MCF 10A (cell line): ENCODE results near the gene DACH1. TPM values are rescaled to one million over a fixed set of nuclear protein-coding genes. Genes with fewer than 3 reads are reported as not detected.

ENCODE experiments used
- BruUV-seq: library from RNA; stranded (reverse); fragments of 400-500 nt; replicated peaks from 2 replicates; lab custom pipeline; 2021; lab: Mats Ljungman, UMichigan
- CTCF ChIA-PET: fragments of 300-600 bp; sonication (Branson Sonifier 250); formaldehyde crosslinking; extraction: SDS; loops from one replicate; lab custom pipeline; 2021; ENCODE audit warnings: antibody characterized with exemption, inconsistent platforms; lab: Yijun Ruan, JAX
- POLR2A ChIA-PET: fragments of 300-600, 350-650 bp; sonication (Branson Sonifier 250); formaldehyde crosslinking; extraction: SDS; loops from one replicate; lab custom pipeline; 2020; ENCODE audit warnings: antibody characterized with exemption, inconsistent platforms; lab: Yijun Ruan, JAX
- DNase-seq: peaks from one replicate; pipeline ENCODE4 v3.0.0-alpha.2; 2018; ENCODE audit not compliant: unreplicated experiment
- H3K27ac Mint-ChIP-seq: one replicate; pipeline ENCODE4 v1.8.0; 2022; ENCODE audit warnings: mild to moderate bottlenecking, low read depth, mixed read lengths; ENCODE audit not compliant: unreplicated experiment
- H3K27me3 Mint-ChIP-seq: one replicate; pipeline ENCODE4 v1.8.0; 2022; ENCODE audit warnings: mixed read lengths; ENCODE audit not compliant: insufficient read depth, unreplicated experiment
- H3K36me3 Mint-ChIP-seq: one replicate; pipeline ENCODE4 v1.8.0; 2022; ENCODE audit warnings: mild to moderate bottlenecking, moderate library complexity, mixed read lengths; ENCODE audit not compliant: insufficient read depth, unreplicated experiment
- H3K4me1 Mint-ChIP-seq: one replicate; pipeline ENCODE4 v1.8.0; 2022; ENCODE audit warnings: mixed read lengths; ENCODE audit not compliant: insufficient read depth, unreplicated experiment
- H3K4me3 Mint-ChIP-seq: one replicate; pipeline ENCODE4 v1.8.0; 2022; ENCODE audit warnings: mild to moderate bottlenecking, moderate library complexity, mixed read lengths; ENCODE audit not compliant: unreplicated experiment
- H3K9me3 Mint-ChIP-seq: one replicate; pipeline ENCODE4 v1.8.0; 2022; ENCODE audit warnings: mixed read lengths; ENCODE audit not compliant: unreplicated experiment
- CTCF ChIP-seq: fragments of 200-600 bp; IDR thresholded peaks from one replicate; pipeline ENCODE4 v1.8.0; 2022; ENCODE audit warnings: antibody characterized with exemption, mild to moderate bottlenecking; ENCODE audit not compliant: unreplicated experiment
- intact Hi-C: fragments of 100-400 bp; cut with micrococcal nuclease; formaldehyde crosslinking; loops from 2 replicates; pipeline ENCODE4 v1.14.1; 2022
- total RNA-seq: library from RNA; stranded (reverse); gene quantifications from 2 replicates; pipeline ENCODE4 v1.2.3, GENCODE V29; 2022

The DACH1 gene
- total RNA-seq, 1 experiment from 2014 or later, result not detected

DNA sequence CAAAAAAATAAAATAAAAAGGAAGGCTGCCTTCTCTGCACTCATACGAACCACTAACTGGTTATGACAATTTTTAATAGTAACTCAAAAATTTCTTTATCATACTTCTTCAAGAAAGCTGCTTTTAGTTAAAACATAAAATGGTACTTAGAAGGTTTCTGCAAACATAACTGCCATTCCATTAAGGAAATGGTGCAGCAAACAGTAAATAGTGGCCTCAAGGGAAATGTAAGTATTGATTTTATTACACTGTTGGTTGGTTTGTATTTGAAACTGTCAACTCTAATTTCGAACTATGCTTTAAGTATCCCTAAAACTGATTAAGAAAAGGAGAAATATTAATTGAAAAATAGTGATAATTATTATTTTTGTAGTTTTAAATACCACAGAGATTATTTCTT, 278.0 kb downstream of the DACH1 start:
- BruUV-seq, result no TSS peak
- POLR2A ChIA-PET, result no interaction called here
- H3K36me3 Mint-ChIP-seq, result no peaks in the 10 kb centered on the region
- no peak overlapping the region for H3K4me3 Mint-ChIP-seq
- CTCF ChIA-PET, result no interaction called here
- H3K27me3 Mint-ChIP-seq, result peaks cover 85% of the 10 kb centered on the region
- no peaks in the 10 kb centered on the region for H3K9me3 Mint-ChIP-seq
- no peak overlapping the region for H3K27ac Mint-ChIP-seq
- no peak for TF ChIP-seq CTCF
- DNase-seq, result no peak
- intact Hi-C loops, result no loop called here
- H3K4me1 Mint-ChIP-seq, result no peaks in the 10 kb centered on the region

DNA sequence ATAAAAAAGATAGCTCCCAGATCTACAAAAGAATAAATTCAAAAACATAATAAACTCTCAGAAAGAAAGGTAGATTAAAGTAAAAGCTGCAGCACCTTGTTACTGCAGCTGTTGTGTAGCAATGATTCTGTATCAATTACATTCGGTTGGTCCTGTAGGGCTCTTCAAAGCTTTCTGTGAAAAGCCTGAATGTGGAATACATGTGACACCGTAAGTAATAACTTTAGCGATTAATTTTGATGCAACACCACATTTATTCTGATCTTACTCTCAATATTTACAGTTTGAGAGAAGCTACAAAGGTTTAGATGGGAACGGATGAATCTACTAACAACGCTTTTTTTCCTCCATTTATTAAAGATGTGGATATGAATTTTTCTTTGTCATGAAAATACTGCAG, 279.2 kb downstream of the DACH1 start:
- BruUV-seq, result no TSS peak
- no peak for TF ChIP-seq CTCF
- DNase-seq, result no peak
- H3K4me1 Mint-ChIP-seq, result no peaks in the 10 kb centered on the region
- peaks cover 89% of the 10 kb centered on the region for H3K27me3 Mint-ChIP-seq
- CTCF ChIA-PET, result no interaction called here
- H3K27ac Mint-ChIP-seq, result no peak overlapping the region
- POLR2A ChIA-PET, result interaction anchor here (0.8 kb wide), 1 partner anchor 12 kb away, joined by 3 read pairs; no protein-coding TSS in a partner anchor
- H3K4me3 Mint-ChIP-seq, result no peak overlapping the region
- intact Hi-C loops, result no loop called here
- no peaks in the 10 kb centered on the region for H3K9me3 Mint-ChIP-seq
- no peaks in the 10 kb centered on the region for H3K36me3 Mint-ChIP-seq

- Mint-ChIP-seq H3K27me3 (peaks cover 84% of the 10 kb centered on the region), H3K4me3 (no peak overlapping the region), H3K4me1 (no peaks in the 10 kb centered on the region), H3K9me3 (no peaks in the 10 kb centered on the region), H3K27ac (no peak overlapping the region), H3K36me3 (no peaks in the 10 kb centered on the region)
- TF ChIP-seq CTCF, result no peak
- intact Hi-C loops, result no loop called here
- CTCF ChIA-PET, result no interaction called here
- POLR2A ChIA-PET, result no interaction called here
- BruUV-seq, result no TSS peak
- DNase-seq, result no peak
These were observed 279.8 kb downstream of the DACH1 start for GRCh38 chr13:71587193-71587592.

- Mint-ChIP-seq H3K9me3 (no peaks in the 10 kb centered on the region), H3K36me3 (no peaks in the 10 kb centered on the region), H3K4me3 (no peak overlapping the region), H3K27me3 (peaks cover 91% of the 10 kb centered on the region), H3K4me1 (no peaks in the 10 kb centered on the region), H3K27ac (no peak overlapping the region)
- no peak for TF ChIP-seq CTCF
- POLR2A ChIA-PET, result no interaction called here
- CTCF ChIA-PET, result interaction anchor here (0.6 kb wide), 1 partner anchor 1794 kb away, joined by 3 read pairs; no protein-coding TSS in a partner anchor
- no TSS peak for BruUV-seq
- intact Hi-C loops, result no loop called here
- no peak for DNase-seq
These were observed 283.4 kb downstream of the DACH1 start for GRCh38 chr13:71583581-71583980.
